ENCODE results near the gene DYDC2.

- TF ChIP-seq, protein P1, sequence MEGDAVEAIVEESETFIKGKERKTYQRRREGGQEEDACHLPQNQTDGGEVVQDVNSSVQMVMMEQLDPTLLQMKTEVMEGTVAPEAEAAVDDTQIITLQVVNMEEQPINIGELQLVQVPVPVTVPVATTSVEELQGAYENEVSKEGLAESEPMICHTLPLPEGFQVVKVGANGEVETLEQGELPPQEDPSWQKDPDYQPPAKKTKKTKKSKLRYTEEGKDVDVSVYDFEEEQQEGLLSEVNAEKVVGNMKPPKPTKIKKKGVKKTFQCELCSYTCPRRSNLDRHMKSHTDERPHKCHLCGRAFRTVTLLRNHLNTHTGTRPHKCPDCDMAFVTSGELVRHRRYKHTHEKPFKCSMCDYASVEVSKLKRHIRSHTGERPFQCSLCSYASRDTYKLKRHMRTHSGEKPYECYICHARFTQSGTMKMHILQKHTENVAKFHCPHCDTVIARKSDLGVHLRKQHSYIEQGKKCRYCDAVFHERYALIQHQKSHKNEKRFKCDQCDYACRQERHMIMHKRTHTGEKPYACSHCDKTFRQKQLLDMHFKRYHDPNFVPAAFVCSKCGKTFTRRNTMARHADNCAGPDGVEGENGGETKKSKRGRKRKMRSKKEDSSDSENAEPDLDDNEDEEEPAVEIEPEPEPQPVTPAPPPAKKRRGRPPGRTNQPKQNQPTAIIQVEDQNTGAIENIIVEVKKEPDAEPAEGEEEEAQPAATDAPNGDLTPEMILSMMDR (IDR thresholded peaks at IDR 0.05): no peak
- TF ChIP-seq EZH2 (IDR thresholded peaks at IDR 0.05): no peak
Measured at GRCh38 chr10:80357851-80358125, 1.2 kb downstream of the DYDC2 start.

Data from neural progenitor cell (in vitro differentiated cells).